GM19023 (cell line): ENCODE measurements around the gene CCNYL1.
"Not testable (repeated sequence)": the region's sequence is repeated elsewhere in the genome, so short reads cannot be mapped to it uniquely, and the experiment has no call there.

Experiments
- ATAC-seq: cut with Tn5 transposase; IDR thresholded peaks from one replicate; pipeline ENCODE4 v1.9.1; 2021; ENCODE audit warnings: mild to moderate bottlenecking, moderate library complexity; ENCODE audit not compliant: unreplicated experiment

CCNYL1 gene

DNA sequence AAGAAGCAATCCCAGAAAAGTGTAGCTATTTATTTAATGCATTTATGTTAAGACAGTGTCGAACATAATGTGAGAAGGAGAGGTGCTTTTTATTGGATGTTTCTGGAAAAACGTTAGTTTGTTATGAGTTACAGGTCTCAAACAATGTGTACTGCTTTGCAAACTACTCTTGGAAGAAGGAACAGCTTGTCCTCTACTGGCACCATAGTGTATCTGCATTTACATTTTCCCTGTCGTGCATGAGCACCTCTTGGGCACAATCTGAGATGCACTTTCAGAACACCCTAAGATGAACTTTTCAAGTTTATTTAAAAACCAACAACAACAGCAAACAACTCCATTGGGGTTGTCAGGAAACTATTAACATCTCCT lies 22.8 kb downstream of the CCNYL1 start:
- no peak for ATAC-seq

DNA sequence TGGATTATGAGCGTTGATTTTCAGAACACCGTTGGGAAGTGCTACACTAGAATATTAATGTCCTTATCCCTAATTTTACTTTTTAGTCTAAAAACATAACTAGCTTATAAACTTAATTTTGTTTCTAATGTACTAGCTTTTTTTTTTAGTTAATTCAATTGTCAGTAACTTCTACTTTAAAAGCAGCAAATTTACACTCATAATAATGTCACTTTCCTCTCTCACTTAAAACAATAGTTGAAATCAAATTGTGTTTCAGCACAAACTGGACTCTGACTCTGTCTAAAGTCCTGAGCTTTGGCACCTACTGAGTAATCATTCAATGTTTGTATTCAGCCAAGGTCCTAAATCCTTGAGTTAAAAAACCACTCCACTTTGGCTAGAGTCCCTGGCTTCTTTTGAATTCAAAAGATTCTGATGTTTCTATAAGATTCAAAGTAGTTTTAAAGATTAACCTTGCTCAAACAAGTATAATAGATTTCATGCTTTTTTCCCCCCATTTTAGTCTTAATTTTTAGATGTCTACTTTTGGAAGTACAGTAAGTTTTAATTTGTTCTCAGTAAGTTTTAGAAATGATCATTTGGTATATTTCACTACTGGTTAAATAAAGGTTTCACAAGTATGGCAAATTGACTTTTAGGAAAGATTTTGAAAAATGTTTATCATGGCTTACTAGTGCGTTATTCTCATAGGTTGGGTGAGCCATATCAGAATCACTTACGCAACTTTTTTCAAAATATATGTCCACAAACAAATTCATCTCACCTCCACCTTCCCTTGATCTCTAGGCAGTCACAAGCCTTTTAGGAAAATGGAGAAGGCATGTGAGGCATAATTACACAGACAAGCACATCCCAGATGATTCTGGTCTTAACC lies 23.4 kb downstream of the CCNYL1 start:
- ATAC-seq: no peak

DNA sequence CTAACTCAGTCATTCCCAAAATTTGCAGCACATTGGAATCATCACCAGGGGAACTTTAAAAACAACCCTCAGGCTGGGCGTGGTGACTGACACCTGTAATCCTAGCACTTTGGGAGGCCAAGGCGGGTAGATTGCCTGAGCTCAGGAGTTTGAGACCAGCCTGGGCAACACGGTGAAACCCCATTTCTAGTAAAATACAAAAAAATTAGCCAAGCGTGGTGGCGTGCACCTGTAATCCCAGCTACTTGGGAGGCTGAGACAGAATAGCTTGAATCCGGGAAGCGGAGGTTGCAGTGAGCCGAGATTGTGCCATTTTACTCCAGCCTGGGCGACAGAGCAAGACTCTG lies 24.0 kb downstream of the CCNYL1 start:
- ATAC-seq: not testable (repeated sequence)

DNA sequence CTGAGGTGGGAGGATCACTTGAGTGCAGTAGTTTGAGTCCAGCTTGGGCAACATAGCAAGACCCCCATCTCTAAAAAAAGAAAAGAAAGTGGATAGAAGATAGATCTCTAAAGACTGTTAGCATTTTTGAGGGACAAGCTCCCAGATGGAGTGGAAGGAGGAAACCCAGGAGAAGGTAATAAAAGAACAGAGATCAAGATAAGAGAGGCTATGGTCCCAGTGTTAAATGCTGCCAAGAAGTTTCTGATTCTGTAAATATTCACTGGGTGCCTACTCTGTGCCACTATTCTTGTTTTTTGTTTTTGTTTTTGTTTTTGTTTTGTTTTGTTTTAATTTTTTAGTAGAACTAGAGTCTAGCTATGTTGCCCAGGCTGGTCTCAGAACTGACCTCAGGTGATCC lies 32.1 kb downstream of the CCNYL1 start:
- no peak for ATAC-seq

DNA sequence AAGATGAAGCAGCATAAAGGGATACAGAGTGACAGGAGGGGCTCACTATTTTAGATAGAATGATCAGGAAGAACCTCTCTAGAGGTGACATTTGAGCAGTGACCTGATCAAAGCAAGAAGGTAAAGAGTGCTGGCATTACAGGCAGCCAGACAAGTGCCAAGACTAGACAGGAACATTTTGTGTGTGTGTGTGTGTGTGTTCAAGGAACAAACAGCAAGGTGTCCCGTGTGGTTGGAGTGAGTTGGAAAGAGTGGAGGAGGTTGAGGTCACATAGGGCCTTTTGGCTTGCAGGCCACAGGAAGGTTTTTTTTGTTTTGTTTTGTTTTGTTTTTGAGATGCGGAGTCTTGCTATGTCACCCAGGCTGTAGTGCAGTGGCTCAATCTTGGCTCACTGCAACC lies 32.6 kb downstream of the CCNYL1 start:
- no peak for ATAC-seq

DNA sequence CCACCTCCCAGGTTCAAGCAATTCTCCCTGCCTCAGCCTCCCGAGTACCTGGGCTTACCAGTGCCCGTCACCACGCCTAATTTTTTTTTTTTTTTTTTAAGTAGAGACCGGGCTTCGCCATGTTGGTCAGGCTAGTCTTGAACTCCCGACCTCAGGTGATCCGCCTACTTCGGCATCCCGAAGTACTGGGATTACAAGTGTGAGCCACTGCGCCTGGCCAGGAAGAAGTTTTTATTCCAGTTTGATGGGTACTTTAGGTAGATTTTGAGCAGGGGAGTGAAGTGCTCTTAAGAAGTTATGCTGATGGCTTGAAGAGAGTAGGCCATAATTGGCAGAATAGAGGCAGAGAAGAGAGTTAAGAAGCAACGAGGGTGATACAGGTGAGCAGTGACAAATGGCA lies 33.0 kb downstream of the CCNYL1 start:
- no peak for ATAC-seq

DNA sequence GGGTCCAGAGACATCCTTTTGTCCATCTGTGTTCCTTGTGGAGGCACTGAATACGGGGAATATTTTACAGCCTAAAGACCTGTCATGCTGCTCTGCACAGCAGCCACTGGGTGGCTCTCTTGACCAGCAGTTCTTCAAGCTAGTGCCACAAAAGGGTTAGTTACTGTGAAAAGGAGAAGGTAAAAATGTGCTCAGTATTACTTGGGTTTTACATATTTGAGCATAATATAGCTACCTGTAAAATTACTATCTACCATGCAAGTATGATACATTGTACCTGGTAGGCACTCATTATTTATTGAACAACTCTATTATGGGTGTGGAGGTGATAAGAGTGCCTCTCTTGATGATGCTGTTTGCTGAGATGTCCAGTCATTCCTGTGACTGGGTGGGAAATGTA lies 34.7 kb downstream of the CCNYL1 start:
- peak; percentile 93 for ATAC-seq

DNA sequence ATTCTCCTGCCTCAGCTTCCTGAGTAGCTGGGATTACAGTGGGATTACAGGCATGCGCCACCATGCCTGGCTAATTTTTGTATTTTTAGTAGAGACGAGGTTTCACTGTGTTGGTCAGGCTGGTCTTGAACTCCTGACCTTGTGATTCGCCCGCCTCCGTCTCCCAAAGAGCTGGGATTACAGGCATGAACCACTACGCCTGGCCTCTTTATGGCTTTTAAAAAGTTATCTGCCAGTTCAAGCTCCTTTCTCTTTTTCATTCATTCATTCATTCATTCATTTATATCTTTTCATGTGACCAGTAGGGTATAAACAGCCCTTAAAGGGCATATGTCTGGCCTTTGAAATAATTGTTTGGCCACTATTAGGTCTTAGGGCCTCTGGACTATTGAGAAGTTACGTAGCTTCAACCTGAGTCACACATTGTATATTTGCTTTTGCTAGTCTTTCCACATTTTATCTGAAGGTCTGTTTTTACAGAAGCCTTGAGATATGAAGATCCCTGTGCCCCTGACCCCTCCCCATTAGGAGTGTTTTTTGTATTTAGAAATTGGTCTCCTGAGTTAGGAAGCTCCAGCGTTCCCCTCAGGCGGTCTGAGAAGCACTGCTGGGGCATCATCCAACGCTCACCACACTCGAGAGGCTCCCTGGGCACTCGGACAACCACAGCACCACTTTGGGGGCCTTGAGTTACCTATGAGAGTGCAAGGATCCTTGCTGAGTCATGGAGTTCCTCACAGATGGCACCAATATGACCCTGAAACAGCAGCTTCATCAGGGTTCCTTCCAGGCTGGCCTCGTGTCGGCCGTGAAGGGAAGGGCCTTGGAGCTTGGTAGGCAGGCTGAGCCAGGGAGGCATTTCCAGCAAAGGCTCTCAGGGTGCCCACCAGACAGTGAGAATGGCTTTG lies 36.5 kb downstream of the CCNYL1 start:
- ATAC-seq: no peak

DNA sequence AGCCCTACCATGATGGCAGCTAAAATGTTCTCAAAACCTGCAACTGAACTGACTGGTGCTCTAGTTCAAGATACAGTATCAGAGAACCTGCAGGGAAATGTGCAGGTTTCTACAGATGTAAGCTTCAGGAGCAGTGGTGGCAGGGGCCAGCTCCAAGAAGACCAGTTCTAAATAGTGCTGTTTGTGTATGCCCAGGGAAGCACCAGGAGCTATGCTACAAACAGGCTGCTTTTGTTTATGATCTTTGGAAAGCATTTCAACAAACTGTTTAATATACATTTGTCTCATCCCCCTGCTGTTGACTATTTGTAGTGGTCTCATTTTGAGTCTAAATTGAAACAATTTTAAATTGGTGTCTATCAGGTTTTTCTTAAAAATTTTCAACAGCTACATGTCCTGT lies 37.6 kb downstream of the CCNYL1 start:
- no peak for ATAC-seq

DNA sequence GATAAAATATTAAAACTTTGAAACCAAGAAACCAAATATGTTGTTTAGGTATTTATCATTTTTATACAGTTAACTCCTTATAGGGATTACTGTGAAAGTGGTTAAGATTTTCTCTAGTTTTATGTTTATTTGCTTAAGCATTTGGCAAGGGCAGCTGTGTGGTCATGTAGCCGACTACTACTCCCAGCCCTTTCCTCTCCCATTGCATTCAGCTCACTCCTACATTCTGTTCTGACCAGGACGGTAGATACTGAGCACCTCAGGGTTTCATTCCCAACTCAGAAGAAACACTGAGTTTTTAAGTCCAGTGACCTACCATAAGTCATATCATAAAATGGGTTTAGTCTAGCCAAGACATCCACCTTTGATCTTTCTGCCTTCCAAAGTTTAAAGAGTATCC lies 38.4 kb downstream of the CCNYL1 start:
- ATAC-seq: no peak

DNA sequence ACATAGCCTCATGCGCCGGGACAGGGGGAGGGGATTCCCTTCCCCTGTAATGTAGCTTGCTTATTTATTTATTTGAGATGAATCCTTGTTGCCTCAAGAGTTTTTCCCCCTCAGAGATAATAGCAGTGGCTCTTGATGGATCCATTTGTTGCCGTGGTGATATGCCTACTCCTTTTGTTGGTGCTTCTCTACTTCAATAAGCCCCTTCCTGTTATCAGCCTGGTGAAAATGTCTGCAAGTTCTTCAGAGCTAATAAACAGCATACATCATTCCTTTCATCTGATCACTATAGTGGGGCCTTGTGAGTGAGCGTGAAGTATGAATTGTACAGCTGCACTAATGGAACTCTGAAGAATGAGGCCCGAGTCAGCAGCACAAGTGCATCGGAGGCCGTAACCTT lies 38.9 kb downstream of the CCNYL1 start:
- ATAC-seq: no peak

DNA sequence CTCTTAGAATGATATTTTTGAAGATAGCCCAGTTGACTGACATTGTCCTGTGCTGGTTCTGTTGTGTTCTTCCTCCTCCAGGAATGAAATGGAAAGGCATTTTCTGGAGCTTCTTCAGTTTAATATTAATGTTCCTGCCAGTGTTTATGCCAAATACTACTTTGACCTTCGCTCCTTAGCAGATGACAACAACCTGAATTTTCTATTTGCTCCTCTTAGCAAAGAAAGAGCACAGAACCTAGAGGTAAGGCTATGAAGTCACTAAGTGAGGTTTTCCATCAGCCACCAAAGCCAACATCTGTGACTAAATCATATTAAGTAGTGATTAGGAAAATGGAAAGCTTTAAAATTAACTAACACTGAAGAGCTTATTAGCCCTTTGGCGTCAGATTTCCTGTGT lies 39.4 kb downstream of the CCNYL1 start:
- ATAC-seq: no peak

DNA sequence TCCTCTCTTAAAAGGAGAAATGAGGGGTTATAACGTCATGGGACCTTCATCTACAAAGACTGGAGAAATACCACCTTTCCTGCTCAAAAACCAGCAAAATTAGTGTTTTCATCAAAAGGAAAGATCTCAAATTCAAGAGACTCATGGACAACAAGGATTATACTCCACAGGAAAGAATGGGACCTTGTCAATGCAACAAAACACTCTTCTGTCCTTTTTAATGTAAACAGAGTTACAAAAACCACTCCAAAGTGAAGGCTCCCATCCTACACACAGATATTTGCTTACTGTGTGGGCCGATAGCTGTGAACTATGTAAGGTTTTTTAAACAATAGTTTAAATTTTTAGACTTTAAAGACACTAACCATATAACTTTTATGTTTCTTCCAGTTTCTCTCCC lies 42.2 kb downstream of the CCNYL1 start:
- not testable (repeated sequence) for ATAC-seq

DNA sequence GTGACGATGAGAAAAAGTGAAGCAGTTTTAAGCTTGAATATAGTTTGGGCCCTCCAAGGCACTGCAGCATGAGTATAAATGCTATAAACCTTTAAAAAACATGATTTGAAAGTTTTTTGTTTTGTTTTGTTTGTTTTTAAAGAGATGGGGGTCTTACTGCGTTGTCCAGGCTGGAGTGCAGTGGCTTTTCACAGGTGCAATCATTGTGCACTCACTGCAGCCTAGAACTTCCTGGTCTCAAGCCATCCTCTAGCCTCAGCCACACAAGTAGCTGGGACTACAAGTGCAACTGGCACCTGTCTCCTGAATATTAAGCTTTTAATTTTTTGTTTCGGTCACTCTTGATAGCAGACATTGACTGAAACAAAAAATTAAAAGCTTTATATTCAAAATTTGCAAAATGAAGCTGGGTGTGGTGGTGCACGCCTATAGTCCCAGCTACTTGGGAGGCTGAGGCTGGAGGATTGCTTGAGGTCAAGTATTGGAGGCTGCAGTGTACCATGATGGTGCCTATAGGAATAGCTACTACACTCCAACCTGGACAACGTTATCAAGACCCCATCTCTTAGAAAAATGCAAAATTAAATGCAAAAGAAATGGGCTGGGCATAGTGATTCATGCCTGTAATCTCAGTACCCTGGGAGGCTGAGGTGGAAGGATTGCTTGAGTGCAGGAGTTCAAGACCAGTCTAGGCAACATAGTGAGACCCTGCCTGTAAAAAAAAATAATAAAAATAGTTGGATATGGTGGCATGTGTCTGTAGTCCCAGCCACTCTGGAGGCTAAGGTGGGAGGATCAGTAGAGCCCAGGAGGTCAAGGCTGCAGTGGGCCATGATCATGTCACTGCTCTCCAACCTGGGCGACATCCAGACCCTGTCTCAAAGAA lies 43.3 kb downstream of the CCNYL1 start:
- no peak for ATAC-seq

DNA sequence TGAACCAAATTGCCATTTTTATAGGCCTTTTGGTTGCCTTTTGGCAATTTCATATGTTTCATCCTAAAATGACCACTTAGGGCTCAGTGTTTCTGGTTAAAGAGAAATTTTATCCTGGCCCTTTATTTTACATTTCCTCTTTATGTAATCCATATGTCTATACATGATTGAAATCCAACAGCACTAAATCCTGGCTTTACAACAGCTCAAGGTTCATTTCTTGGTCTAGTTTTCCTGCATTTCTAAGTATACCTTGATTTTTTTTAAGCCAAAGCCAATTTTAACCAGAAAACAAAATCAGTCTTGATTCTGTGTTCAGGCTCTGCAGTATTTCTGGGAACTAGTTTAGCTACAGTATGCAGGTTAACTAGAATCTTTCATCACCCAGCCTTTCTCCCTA lies 46.6 kb downstream of the CCNYL1 start:
- ATAC-seq: no peak

DNA sequence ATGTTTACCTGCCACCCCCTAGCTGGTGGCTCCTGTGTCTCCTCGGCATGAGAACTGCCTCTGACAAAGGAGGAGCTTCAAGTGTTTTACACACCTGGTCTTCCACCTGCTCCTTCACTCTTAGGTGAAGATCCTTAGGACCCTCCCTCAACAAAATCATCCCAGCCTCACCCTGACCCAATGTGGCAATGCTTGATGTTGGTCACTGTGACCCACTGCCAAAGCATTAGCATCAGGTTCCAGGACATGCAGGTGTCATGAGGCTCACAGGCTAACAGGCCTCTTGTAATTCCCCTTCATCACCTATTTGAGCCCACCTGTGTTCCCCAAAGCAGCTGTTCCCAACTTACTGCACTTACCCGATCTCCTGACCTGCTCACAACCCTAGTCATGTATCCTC lies 48.5 kb downstream of the CCNYL1 start:
- ATAC-seq: no peak

DNA sequence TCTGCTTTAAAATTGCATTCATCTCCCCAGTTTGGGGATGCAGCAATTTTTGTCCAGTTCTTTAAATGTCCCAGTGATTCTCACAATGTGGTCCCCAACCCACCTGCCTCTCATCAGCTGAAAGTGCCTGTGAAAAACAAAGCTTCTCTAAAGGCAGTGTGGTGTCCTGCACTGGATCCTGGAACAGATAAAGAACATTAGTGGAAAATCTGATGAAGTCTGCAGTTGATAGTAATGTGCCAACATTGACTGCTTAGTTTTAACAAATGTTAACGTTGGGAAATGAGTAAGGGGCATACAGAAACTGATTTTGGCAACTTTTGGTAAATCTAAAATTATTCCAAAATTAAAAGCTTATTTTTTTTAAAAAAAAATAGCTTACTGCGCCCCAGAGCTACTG lies 49.0 kb downstream of the CCNYL1 start:
- no peak for ATAC-seq

DNA sequence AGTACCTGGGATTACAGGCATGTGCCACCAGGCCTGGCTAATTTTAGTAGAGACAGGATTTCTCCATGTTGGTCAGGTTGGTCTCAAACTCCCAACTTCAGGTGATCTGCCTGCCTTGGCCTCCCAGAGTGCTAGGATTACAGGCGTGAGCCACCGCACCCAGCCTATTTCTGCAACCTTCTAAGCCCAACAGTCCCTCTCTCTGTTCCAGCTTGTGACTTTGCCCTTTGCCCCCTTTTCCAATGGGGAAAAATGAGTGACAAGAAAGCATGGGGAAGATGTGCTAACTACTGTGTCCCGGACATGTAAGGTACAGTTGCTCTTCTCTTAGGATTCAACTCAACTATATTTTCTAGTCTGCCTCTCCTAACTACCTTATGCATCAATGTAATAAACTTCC lies 50.0 kb downstream of the CCNYL1 start:
- ATAC-seq: not testable (repeated sequence)

DNA sequence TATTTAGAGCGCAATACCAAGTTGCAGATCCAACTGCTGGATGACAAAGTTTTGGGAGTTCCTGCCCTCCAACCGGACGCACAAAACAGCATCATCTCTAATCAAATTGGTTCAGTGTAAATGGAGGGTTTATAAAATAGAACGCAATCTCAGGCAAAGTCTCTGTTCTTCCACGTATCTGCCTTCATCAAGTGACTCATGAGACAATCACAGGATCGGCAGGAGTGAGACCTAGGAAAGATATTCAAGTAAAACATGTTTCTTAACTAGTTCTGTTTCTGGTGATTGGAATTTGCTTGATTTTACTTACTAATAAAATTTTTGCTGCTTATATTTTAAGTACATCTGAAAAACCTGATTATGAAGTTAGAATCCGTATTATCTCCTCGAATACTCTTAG lies 50.7 kb downstream of the CCNYL1 start:
- no peak for ATAC-seq

DNA sequence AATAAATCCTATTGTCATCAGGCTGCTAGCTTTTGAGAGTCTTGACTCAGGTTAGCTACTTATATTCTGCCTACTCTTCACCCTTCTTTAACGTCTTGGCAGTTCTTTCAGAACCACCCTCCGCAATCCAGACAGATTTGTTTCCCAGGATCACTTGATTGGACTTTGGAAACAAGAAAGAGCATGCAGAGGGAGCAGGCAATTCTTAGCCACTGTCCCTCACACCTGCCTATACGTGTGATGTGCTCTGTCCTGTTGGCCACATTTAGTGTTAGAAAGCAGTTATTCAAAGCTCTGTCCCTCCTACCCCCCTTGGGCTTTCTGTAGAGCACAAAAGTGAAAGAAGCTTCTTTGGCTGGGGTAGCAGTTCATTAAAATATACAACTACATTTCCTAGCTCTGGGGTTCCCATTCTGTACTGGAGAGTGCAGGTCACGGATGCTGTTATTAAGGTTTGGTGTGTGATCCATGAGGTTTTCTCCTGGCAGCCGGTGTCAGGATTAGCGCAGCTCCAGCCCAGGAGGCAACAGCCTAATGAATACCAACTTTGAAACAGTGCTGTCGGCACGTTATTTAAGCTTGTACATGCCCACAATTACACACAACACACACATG lies 52.0 kb downstream of the CCNYL1 start:
- no peak for ATAC-seq
